Endothelial cell of umbilical vein (primary cell): Measurements from ENCODE around the gene ACBD3. TPM values are rescaled to one million over a fixed set of nuclear protein-coding genes. Genes with fewer than 3 reads are reported as not detected.

ENCODE experiments used
- BruUV-seq: library from RNA; stranded (reverse); fragments of 400-500 nt; replicated peaks from 2 replicates; lab custom pipeline; 2021; lab: Mats Ljungman, UMichigan
- CTCF ChIA-PET: fragments of 300-600, 350-600 bp; sonication (Branson Sonifier 250); formaldehyde crosslinking; loops from one replicate; lab custom pipeline; 2021; ENCODE audit warnings: antibody characterized with exemption, inconsistent platforms; lab: Charles Lee
- POLR2A ChIA-PET: fragments of 300-600, 350-600 bp; sonication (Branson Sonifier 250); formaldehyde crosslinking; loops from one replicate; lab custom pipeline; 2021; ENCODE audit warnings: antibody characterized with exemption, inconsistent platforms; lab: Charles Lee
- DNase-seq: peaks from one replicate; pipeline ENCODE4 v3.0.0-alpha.2; 2011; ENCODE audit warnings: low read depth, low spot score
- FAIRE-seq: peaks from 2 replicates; lab custom pipeline; 2011; peaks lifted over from hg19 to GRCh38; lab: Jason Lieb, UNC
- H2AFZ ChIP-seq: 2 replicates; pipeline ENCODE4 v1.6.0; 2012; ENCODE audit warnings: low read depth, low read length, control low read depth, inconsistent platforms
- H3K27ac ChIP-seq: 2 replicates; pipeline ENCODE4 v1.5.1; 2011; ENCODE audit warnings: low read depth, mild to moderate bottlenecking, control low read depth, low read length, moderate library complexity; ENCODE audit not compliant: insufficient read depth
- H3K27me3 ChIP-seq, 2 experiments: 2 replicates each; pipeline versions ENCODE4 v1.6.0 to v1.6.1; 2011; ENCODE audit warnings: low read length in 2 of 2, mixed read lengths in 1 of 2; ENCODE audit not compliant: control insufficient read depth in 2 of 2, insufficient read depth in 2 of 2
- H3K36me3 ChIP-seq, 2 experiments: 2 replicates in 1 of 2; 3 replicates in 1 of 2; pipeline ENCODE4 v1.5.1; 2011; ENCODE audit warnings: low read length in 2 of 2, mild to moderate bottlenecking in 1 of 2, moderate library complexity in 1 of 2; ENCODE audit not compliant: control insufficient read depth in 2 of 2, insufficient read depth in 2 of 2; ENCODE audit errors: extremely low read depth in 1 of 2
- H3K4me1 ChIP-seq: 3 replicates; pipeline ENCODE4 v1.5.1; 2011; ENCODE audit warnings: mild to moderate bottlenecking, low read length; ENCODE audit not compliant: control insufficient read depth, insufficient read depth; ENCODE audit errors: extremely low read depth
- H3K4me2 ChIP-seq: 2 replicates; pipeline ENCODE4 v1.6.1; 2011; ENCODE audit warnings: low read length, control low read depth, mixed read lengths; ENCODE audit not compliant: insufficient read depth
- H3K4me3 ChIP-seq, 3 experiments: fragments of 200-600 bp in 1 of 3; sonication (generic), shearing (Covaris generic) in 1 of 3; replicated peaks in 1 of 3; 2 replicates each; pipeline ENCODE4 v1.5.1; 2011 to 2016; ENCODE audit warnings: control low read depth in 3 of 3, low read length in 3 of 3, mild to moderate bottlenecking in 2 of 3, inconsistent platforms in 1 of 3, low read depth in 1 of 3, moderate library complexity in 1 of 3; ENCODE audit not compliant: insufficient read depth in 1 of 3
- H3K79me2 ChIP-seq: 2 replicates; pipeline ENCODE4 v1.6.0; 2012; ENCODE audit warnings: low read length, inconsistent platforms; ENCODE audit not compliant: control insufficient read depth, insufficient read depth
- H3K9ac ChIP-seq: replicated peaks from 2 replicates; pipeline ENCODE3; 2011; ENCODE audit warnings: low read length, control low read depth; ENCODE audit not compliant: insufficient read depth; ENCODE audit errors: extremely low read depth
- H3K9me1 ChIP-seq: replicated peaks from 3 replicates; pipeline ENCODE4 v1.6.0; 2011; ENCODE audit warnings: mild to moderate bottlenecking, low read length; ENCODE audit not compliant: control insufficient read depth, insufficient read depth; ENCODE audit errors: extremely low read depth
- H3K9me3 ChIP-seq: replicated peaks from 2 replicates; pipeline ENCODE4 v1.5.1; 2012; ENCODE audit warnings: low read length, inconsistent platforms; ENCODE audit not compliant: control insufficient read depth, insufficient read depth
- H4K20me1 ChIP-seq: replicated peaks from 2 replicates; pipeline ENCODE3; 2011; ENCODE audit warnings: mild to moderate bottlenecking, low read length; ENCODE audit not compliant: control insufficient read depth, insufficient read depth; ENCODE audit errors: extremely low read depth
- EZH2 ChIP-seq: IDR thresholded peaks from 2 replicates; pipeline ENCODE4 v1.6.1; 2012; ENCODE audit warnings: borderline replicate concordance, low read depth, mild to moderate bottlenecking, moderate library complexity, low read length, inconsistent platforms; ENCODE audit not compliant: severe bottlenecking
- FOS ChIP-seq: IDR thresholded peaks from 2 replicates; pipeline ENCODE4 v1.6.1; 2011; ENCODE audit warnings: mild to moderate bottlenecking, low read length, moderate library complexity, borderline replicate concordance; ENCODE audit not compliant: insufficient read depth
- GATA2 ChIP-seq: IDR thresholded peaks from 2 replicates; pipeline ENCODE4 v1.7.0; 2011; ENCODE audit warnings: low read depth, mild to moderate bottlenecking, moderate library complexity, mixed read lengths, low read length; ENCODE audit not compliant: insufficient read length, insufficient read depth
- JUN ChIP-seq: IDR thresholded peaks from 2 replicates; pipeline ENCODE4 v1.6.1; 2011; ENCODE audit warnings: borderline replicate concordance, low read depth; ENCODE audit not compliant: insufficient read length, insufficient read depth
- MYC ChIP-seq: IDR thresholded peaks from one replicate; pipeline ENCODE4 v1.6.1; 2011; ENCODE audit warnings: mild to moderate bottlenecking, low read depth, low read length
- POLR2A ChIP-seq: IDR thresholded peaks from 2 replicates; pipeline ENCODE4 v1.6.1; 2012; ENCODE audit warnings: low read depth, mild to moderate bottlenecking, control low read depth, low read length
- POLR2AphosphoS5 ChIP-seq: IDR thresholded peaks from 2 replicates; pipeline ENCODE4 v1.6.1; 2012; ENCODE audit warnings: low read depth, mild to moderate bottlenecking, control low read depth, low read length, moderate library complexity; ENCODE audit not compliant: insufficient read depth
- dilution Hi-C: fragments of 300-500 bp; cut with MboI; formaldehyde crosslinking; loops from one replicate; pipeline ENCODE4 v1.15.0; 2019; ENCODE audit warnings: low sequenced_read_pairs; ENCODE audit not compliant: extremely low pct_ligation_motif_present
- intact Hi-C: fragments of 100-400 bp; cut with micrococcal nuclease; formaldehyde crosslinking; loops from one replicate; pipeline ENCODE4 v1.10.0; 2022
- polyA plus RNA-seq, 4 experiments: library from polyadenylated mRNA; depleted of rRNA in 3 of 4; stranded (reverse) in 3 of 4; unstranded in 1 of 4; fragments of >200 nt; gene quantifications; 2 replicates each; pipeline versions ENCODE4 v1.2.1 to v1.2.3, GENCODE V29; 2011 to 2012; ENCODE audit warnings: missing spikeins in 1 of 4
- total RNA-seq: library from RNA; stranded (reverse); gene quantifications from 2 replicates; pipeline ENCODE4 v1.2.3, GENCODE V29; 2021
- TF ChIP-seq, protein P1 (sequence below): IDR thresholded peaks from 2 replicates; pipeline ENCODE4 v1.6.1; 2011; ENCODE audit not compliant: insufficient read depth, insufficient read length
- TF ChIP-seq, protein P2 (sequence below), 2 donors: IDR thresholded peaks; 1 replicate in 1 of 2; 2 replicates in 1 of 2; pipeline ENCODE4 v1.5.1; 2011; ENCODE audit warnings: low read length in 2 of 2, mild to moderate bottlenecking in 2 of 2, moderate library complexity in 2 of 2, control low read depth in 1 of 2, inconsistent platforms in 1 of 2, low read depth in 1 of 2; ENCODE audit not compliant: insufficient read depth in 1 of 2; ENCODE audit errors: extremely low read depth in 1 of 2

ACBD3 gene
- total and polyA plus RNA-seq, 2 donors (not counting 3 experiments of a cell fraction or from before 2014, with no cell fraction given), result 12.3 to 36.4 TPM

DNA sequence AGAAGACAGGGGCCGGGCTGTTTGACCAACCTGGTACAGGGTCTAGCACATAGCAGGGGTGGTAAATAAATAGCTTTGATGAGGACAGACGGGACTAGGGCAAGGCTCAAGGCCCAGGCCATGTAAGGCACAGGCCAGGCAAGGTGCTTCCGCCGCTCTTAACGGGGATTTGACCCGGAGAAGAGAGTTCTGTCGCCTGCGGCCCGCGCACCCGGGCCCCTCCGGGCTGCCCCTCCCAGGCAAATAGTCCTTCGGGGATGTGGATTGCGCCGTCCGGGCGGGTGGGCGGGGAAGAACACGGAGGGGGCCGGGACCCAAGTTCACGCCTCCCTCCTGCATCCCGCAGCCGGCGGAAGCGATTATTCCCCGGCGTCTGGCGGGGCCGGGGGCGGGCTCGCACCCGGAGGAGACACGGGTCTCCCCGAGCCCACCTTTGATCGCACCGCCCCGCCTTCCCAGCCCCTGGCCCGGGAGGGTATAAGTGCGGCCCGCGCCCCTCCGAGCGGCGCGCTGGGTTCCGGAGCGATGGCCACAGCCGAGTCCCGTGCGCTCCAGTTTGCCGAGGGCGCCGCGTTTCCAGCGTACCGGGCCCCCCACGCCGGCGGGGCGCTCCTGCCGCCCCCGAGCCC lies 36.7 kb upstream of the ACBD3 start, which contains the start of gene MIXL1:
TSS of gene MIXL1 (plus strand) at position 508 of the 629 bp plus-strand sequence. CDS start at position 526, 18 bp downstream.
- peak within 1 kb of the TSS; percentile 91 for H2AFZ ChIP-seq
- intact Hi-C loops, result no loop called here
- H3K4me1 ChIP-seq, result peaks cover 3% of the 10 kb centered on the region
- TF ChIP-seq GATA2 (no peak), EZH2 (no peak), FOS (no peak), JUN (no peak), POLR2AphosphoS5 (no peak), MYC (no peak), POLR2A (no peak)
- TF ChIP-seq, protein P1, sequence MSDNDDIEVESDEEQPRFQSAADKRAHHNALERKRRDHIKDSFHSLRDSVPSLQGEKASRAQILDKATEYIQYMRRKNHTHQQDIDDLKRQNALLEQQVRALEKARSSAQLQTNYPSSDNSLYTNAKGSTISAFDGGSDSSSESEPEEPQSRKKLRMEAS, result no peak
- TF ChIP-seq, protein P2, sequence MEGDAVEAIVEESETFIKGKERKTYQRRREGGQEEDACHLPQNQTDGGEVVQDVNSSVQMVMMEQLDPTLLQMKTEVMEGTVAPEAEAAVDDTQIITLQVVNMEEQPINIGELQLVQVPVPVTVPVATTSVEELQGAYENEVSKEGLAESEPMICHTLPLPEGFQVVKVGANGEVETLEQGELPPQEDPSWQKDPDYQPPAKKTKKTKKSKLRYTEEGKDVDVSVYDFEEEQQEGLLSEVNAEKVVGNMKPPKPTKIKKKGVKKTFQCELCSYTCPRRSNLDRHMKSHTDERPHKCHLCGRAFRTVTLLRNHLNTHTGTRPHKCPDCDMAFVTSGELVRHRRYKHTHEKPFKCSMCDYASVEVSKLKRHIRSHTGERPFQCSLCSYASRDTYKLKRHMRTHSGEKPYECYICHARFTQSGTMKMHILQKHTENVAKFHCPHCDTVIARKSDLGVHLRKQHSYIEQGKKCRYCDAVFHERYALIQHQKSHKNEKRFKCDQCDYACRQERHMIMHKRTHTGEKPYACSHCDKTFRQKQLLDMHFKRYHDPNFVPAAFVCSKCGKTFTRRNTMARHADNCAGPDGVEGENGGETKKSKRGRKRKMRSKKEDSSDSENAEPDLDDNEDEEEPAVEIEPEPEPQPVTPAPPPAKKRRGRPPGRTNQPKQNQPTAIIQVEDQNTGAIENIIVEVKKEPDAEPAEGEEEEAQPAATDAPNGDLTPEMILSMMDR (IDR thresholded peaks at IDR 0.05; ENCODE audit: extremely low read depth in 1 of 2, insufficient read depth in 1 of 2, low read depth in 1 of 2, low read length in 2 of 2), result no peak
- H3K4me3 ChIP-seq, result peak within 1 kb of the TSS; percentile 43 to 55 (median 50)
- FAIRE-seq (no peak), DNase-seq (no peak)
- H3K36me3 ChIP-seq, result no peaks in the 10 kb centered on the region
- no peak within 1 kb of the TSS for H3K9ac ChIP-seq
- no peaks in the 10 kb centered on the region for H4K20me1 ChIP-seq
- H3K79me2 ChIP-seq, result no peaks in the 10 kb centered on the region
- H3K4me2 ChIP-seq, result peak within 1 kb of the TSS; percentile 58
- ChIA-PET POLR2A (interaction anchor here (0.5 kb wide), 1 partner anchor 301 kb away, joined by 3 read pairs; no protein-coding TSS in a partner anchor), CTCF (interaction anchor here (0.7 to 1.7 kb wide), 3 partner anchors 26 to 98 kb away, joined by 4 to 9 read pairs (median 4); no protein-coding TSS in a partner anchor)
- H3K27ac ChIP-seq, result no peak within 1 kb of the TSS
- H3K27me3 ChIP-seq, result no peaks in the 10 kb centered on the region
- dilution Hi-C loops, result no loop called here
- no peaks in the 10 kb centered on the region for H3K9me1 ChIP-seq
- BruUV-seq, result no TSS peak
- H3K9me3 ChIP-seq, result no peaks in the 10 kb centered on the region
